Endometrial microvascular endothelial cells (primary cell): Measurements from ENCODE around the gene TGFBR2. TPM values are rescaled to one million over a fixed set of nuclear protein-coding genes. Genes with fewer than 3 reads are reported as not detected.

ENCODE experiments used
- in situ Hi-C: cut with HindIII; loops from 2 replicates; pipeline ENCODE4 v1.10.0; 2017; ENCODE audit warnings: low sequenced_read_pairs, low pct_unique_long_range_greater_than_20kb; ENCODE audit errors: inconsistent ontology term
- total RNA-seq: library from RNA; depleted of rRNA; stranded (reverse); fragments of >200 nt; gene quantifications from one replicate; pipeline ENCODE4 v1.2.3, GENCODE V29; 2015; ENCODE audit errors: inconsistent ontology term

TGFBR2 gene
- total RNA-seq, 1 donor from 2014 or later = 252 TPM

GRCh38 chr3:30628901-30629590 lies 22.6 kb downstream of the TGFBR2 start:
- in situ Hi-C loops = no loop called here

DNA sequence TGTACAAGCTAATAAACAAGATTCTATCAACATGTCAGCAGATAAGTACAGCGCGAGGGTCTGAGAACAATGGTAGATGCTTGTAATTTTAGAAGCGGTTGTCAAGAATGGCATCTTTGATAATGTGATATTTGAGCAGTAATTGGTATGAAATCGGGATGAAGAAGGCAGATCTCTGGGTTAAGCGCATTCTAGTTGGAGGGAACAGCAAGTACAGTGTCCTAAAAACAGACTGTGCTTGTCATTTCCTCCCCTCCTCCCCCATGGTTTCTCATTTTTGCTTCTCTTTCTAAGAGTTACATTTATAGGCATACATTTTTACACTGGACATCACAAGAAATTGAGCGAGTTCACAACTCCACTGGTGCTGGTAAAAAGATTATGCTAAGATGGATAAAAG lies 23.3 kb downstream of the TGFBR2 start:
- in situ Hi-C loops = no loop called here

DNA sequence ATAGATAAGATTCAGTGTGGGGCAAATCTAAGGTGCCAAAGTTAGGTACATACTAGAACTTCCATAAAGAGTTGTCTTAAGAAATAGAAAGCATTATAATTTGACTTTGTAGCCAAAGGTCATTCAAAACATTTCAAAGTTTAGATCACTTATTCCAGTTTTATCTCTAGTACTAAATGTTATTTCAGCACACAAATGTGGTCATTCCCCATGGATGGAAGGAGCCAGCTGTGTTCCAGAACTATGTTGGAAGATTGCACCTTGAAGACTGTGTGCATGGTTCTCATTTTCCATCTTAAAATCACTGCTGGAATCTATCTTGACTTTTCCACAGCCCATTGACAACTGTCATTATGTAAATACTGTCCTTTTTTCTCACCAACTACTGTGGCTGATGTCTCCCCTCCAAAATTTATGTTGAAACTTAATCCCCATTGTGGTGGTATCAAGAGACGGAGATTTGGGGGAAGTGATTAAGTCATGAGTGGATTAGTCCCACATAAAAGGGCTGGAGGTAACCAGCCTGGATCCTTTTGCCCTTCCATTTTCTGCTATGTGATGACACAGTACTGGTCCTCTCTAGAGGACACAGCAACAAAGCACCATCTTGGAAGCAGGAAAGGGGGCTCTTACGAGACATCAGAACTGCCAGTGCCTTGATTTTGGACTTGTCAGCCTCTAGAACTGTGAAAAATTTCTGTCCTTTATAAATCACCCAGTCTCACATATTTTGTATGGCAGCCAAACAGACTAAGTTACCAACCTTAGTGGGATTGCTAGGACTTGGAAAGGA lies 24.0 kb downstream of the TGFBR2 start:
- in situ Hi-C loops = no loop called here

GRCh38 chr3:30631243-30631904 lies 25.0 kb downstream of the TGFBR2 start:
- in situ Hi-C loops = no loop called here

GRCh38 chr3:30632065-30632464 lies 25.7 kb downstream of the TGFBR2 start:
- in situ Hi-C loops = no loop called here

DNA sequence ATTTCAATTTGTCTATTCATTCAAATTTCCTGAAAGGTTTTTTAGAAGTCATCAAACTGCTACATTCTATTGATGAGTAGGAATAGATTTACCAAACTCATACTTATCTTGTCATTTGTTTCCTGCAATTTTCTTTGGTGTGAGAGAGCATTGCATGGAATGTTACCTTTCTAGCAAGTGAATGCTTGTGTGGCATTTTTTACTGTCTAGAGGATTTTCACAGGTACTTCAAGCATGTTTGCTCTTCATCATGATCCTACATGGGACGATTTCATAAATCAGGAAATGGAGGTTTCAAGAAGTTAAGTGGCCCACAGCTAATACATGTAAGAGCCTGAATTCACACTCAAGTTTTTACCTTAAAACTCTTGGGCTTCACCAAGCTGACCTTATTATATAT lies 26.1 kb downstream of the TGFBR2 start:
- in situ Hi-C loops = no loop called here

DNA sequence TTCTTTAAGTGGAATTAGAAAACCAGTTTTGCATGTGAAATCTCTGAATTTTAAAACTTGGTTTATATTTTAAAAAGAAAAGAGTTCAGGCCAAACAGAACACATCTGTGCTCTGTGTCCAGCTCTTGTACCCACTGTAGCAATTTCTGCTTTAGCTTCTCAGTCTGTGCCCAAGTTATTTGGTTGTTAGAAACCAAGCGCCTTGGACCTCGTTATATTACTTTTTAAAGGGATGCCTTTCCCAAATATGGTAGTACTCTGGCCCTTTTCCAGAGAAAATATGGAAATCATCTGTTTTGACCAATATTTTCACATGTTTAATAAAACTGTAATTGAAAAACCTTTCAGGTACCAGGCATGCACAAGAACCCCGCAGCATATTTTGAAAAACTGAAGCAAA lies 27.3 kb downstream of the TGFBR2 start:
- in situ Hi-C loops = no loop called here

DNA sequence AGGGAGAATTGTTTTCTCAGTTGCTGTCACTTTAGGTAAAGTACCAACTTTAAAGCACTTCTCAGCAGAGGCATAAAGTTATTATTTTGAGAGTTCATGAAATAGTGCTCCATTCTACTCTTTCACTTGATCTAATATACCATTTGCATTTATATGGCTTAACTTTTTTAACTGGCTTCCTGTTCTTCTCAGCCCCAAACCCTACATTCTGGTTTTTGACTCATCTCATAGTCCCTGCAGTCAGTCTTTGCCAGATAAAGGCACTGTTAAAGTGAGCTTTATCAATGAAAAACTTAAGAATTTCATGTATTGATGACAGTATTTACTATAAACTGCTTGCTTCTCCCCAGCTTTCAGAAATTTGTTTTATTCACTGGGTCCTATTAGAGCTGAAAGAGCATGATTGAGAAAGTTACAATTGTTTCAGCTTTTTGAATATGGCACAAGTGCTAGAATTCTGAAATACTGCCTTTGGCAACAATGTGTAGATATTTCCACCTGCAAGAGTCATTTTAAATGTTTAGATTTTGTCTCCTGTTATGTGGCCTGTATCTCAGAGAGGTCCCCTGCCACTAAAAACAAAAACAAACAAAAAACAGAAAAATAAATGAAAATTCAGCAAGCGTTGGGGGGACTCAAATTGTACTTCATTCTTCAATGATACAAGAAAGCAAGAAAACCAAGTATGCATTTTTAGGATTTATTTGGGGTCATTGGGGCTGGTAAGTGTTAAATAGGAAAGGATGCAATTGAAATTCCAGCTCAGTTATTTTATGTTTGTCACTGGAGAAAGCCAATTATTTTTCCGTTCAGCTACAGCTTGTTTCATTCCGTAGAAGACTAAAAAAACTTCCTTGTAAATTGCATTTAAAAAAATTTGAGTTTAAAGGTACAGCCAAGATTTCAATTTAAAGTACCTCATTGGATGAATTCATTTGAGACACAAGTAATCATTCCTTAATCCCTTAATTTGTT lies 28.6 kb downstream of the TGFBR2 start:
- in situ Hi-C loops = no loop called here

- in situ Hi-C loops = no loop called here
These were observed 31.2 kb downstream of the TGFBR2 start for GRCh38 chr3:30637310-30638219.

DNA sequence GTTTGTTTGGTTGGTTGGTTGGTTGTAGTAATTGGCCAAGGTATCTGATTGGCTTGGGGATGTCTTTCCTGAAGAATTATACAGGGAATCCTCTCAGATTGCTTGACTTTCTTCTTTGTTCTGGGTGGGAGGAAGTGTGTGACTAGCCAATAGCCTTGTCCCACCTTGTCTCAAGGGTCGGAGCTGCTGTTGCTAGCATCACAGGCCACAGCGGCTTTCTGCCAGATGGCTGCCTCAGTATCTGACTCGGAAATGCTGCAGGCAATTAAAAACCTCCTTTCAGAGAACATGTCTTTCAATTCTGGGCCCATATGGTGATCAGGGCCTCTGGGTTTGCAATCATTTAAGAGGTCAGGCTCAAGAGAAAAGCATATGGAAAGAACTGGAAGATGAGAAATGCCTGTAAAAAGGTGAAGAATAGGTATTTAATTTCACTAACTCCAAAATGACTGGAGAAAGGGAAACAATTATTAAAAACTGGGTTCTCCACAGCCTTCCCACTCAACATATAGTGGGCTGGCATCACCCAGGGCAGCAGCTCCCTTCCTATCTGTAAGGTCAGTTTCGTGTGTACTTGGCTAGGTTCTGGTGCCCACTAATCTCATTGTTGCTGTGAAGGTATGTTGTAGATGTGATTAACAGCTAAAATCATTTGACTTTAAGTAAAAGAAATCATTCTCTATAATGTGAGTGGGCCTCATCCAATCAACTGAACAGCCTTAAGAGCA lies 32.4 kb downstream of the TGFBR2 start:
- in situ Hi-C loops = no loop called here

DNA sequence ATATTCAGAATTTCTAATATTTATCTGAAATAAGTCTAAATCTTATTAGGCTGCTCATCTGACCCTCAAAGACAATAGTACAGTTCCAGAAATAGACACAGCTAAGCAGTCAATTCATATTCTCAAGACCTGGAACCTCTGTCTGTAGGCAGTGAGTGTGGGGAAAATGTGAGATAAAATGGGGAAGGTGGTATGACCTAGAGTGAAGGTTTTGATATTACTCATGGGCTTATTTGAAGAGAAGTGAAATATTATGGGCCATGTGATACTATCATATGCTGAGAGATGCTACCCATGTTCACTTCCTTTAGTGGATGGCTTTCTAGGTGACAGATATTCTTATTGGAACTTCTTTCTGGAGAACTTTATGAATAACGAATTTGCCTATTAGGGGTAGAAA lies 33.5 kb downstream of the TGFBR2 start:
- in situ Hi-C loops = no loop called here

DNA sequence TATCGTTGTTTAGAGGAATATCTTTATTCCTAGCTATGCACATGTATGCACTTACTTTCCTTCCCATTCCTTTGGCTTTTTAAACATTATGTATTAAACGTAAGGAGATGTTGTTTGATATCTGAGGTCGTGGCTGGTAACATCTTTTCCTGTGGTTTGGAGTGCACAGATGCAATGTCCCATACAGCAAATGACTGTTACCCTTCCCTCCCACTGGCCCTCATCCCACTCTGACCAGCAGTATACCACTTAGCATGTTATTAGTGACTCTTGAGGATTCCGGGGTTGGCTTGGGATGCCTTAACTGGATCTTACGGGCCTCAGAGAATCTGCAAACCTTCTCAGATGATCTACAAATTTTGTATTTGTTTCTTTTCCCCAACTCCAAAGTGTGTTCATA lies 34.5 kb downstream of the TGFBR2 start:
- in situ Hi-C loops = no loop called here

- in situ Hi-C loops = no loop called here
These were observed 35.2 kb downstream of the TGFBR2 start for GRCh38 chr3:30641416-30642251.

GRCh38 chr3:30642849-30643361 lies 36.5 kb downstream of the TGFBR2 start:
- in situ Hi-C loops = no loop called here

DNA sequence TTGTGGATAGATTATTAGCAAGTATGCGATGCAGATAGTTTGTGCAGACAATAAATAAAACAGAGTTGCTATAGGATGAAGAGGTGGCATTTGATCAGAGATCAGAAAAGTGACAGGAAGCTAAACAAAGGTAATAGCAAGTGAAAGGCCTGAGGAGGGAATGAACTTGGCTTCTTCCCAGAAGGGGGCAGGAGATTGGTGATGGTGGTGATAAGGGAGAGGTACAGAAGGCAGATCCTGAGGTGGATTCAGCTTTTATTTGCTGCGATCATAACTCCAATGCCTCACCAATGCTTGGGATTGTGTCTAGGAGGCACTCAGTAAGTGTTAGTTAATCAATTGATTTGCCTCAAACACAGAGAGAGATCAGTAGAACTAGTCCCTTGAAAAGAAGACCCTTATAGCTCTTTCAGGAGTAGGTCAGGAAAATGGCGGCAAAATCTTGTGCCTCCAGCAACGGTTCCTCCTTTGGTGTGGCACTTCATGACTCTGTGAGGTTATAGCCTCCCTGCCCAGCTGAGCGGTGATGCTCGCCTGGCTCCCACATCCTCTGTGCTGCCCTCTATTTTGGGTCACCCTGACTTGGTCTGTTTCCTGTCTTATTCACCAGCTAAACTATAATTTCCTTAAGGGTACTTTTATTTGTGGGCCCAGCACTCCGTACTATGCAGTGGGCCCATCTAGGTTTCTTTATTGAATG lies 37.5 kb downstream of the TGFBR2 start:
- in situ Hi-C loops = no loop called here

DNA sequence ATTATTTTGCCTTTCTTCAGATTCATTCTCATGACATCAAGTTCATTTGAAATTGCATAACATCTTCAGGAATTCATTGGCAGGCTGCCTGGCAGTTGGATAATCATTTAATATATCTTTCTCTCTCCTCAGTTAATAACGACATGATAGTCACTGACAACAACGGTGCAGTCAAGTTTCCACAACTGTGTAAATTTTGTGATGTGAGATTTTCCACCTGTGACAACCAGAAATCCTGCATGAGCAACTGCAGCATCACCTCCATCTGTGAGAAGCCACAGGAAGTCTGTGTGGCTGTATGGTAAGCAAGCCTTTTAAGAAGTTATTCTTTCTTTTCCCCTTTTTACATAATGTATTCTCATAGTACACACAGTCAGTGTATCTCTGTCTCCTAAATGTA lies 38.2 kb downstream of the TGFBR2 start:
- in situ Hi-C loops = no loop called here
